SK-N-MC (cell line): Measurements from ENCODE around the gene IRF2BPL.
A peak's percentile ranks its signal among the peaks of the same experiment; 100 is the strongest.
"Not testable (repeated sequence)": the region's sequence is repeated elsewhere in the genome, so short reads cannot be mapped to it uniquely, and the experiment has no call there.

ENCODE experiments used
- DNase-seq: peaks from one replicate; pipeline ENCODE4 v3.0.0-alpha.2; 2011; ENCODE audit warnings: low read depth, low spot score
- H3K27ac ChIP-seq: fragments of 200-600 bp; sonication (generic); 2 replicates; pipeline ENCODE4 v1.5.1; 2016; ENCODE audit warnings: mixed run types
- H3K36me3 ChIP-seq: fragments of 200-600 bp; sonication (generic); 2 replicates; pipeline ENCODE4 v1.6.1; 2017; ENCODE audit warnings: antibody characterized with exemption, low read length, mixed read lengths; ENCODE audit not compliant: insufficient read depth
- H3K4me3 ChIP-seq: fragments of 200-600 bp; sonication (generic); 2 replicates; pipeline ENCODE4 v1.5.1; 2016
- H3K9ac ChIP-seq: fragments of 200-600 bp; sonication (generic); 2 replicates; pipeline ENCODE4 v1.8.0; 2017; ENCODE audit warnings: mixed run types, mixed read lengths; ENCODE audit not compliant: insufficient read length
- H3K9me3 ChIP-seq: fragments of 200-600 bp; sonication (generic); 2 replicates; pipeline ENCODE4 v1.6.1; 2017; ENCODE audit warnings: low read depth, mild to moderate bottlenecking, antibody characterized with exemption, low read length, moderate library complexity, mixed read lengths
- EZH2 ChIP-seq: fragments of 200-600 bp; sonication (generic); IDR thresholded peaks from one replicate; pipeline ENCODE4 v1.6.1; 2017; ENCODE audit warnings: antibody characterized with exemption
- FOXP2 ChIP-seq: optimal IDR thresholded peaks from 2 replicates; pipeline ENCODE3; 2011; ENCODE audit warnings: mild to moderate bottlenecking, moderate library complexity; ENCODE audit not compliant: insufficient read depth; ENCODE audit errors: extremely low read length, control extremely low read depth
- POLR2AphosphoS5 ChIP-seq: IDR thresholded peaks from 2 replicates; pipeline ENCODE4 v1.6.1; 2012; ENCODE audit warnings: mild to moderate bottlenecking, low read depth, low read length, borderline replicate concordance

The IRF2BPL gene

GRCh38 chr14:77025744-77026165, 2.8 kb downstream of the IRF2BPL start:
- Histone ChIP-seq H3K27ac (0 out of 2 replicates have a peak overlapping the region, but pooled peaks have one; percentile 42), H3K9me3 (no peaks in the 10 kb centered on the region), H3K9ac (peak overlapping the region; percentile 88), H3K36me3 (peaks cover 7% of the 10 kb centered on the region), H3K4me3 (peak overlapping the region; percentile 88)
- TF ChIP-seq FOXP2 (no peak), POLR2AphosphoS5 (no peak), EZH2 (no peak)
- no peak for DNase-seq

GRCh38 chr14:77024171-77024691, 4.3 kb downstream of the IRF2BPL start:
- no peaks in the 10 kb centered on the region for H3K9me3 ChIP-seq
- H3K4me3 ChIP-seq: peak overlapping the region; percentile 88
- TF ChIP-seq POLR2AphosphoS5: peak; percentile 50; the same call in 1 of the 2 replicates
- TF ChIP-seq FOXP2: no peak
- DNase-seq: peak; percentile 65
- H3K36me3 ChIP-seq: peaks cover 7% of the 10 kb centered on the region
- peak overlapping the region; percentile 41 for H3K9ac ChIP-seq
- peak overlapping the region; percentile 70 for H3K27ac ChIP-seq

GRCh38 chr14:77023001-77023996, 5.2 kb downstream of the IRF2BPL start:
- TF ChIP-seq FOXP2: no peak
- TF ChIP-seq EZH2: no peak
- no peak for TF ChIP-seq POLR2AphosphoS5
- Histone ChIP-seq H3K9me3 (no peaks in the 10 kb centered on the region), H3K36me3 (peaks cover 7% of the 10 kb centered on the region), H3K27ac (peak overlapping the region; percentile 70), H3K4me3 (no peak overlapping the region), H3K9ac (no peak overlapping the region)
- no peak for DNase-seq

GRCh38 chr14:77022236-77022852, 6.2 kb downstream of the IRF2BPL start:
- no peak for DNase-seq
- Histone ChIP-seq H3K36me3 (peaks cover 7% of the 10 kb centered on the region), H3K9me3 (no peaks in the 10 kb centered on the region), H3K27ac (peak overlapping the region; percentile 60), H3K4me3 (no peak overlapping the region), H3K9ac (no peak overlapping the region)
- TF ChIP-seq FOXP2 (no peak), POLR2AphosphoS5 (no peak), EZH2 (no peak)

GRCh38 chr14:77021424-77021823, 7.1 kb downstream of the IRF2BPL start:
- DNase-seq, H3K9ac ChIP-seq, H3K9me3 ChIP-seq, H3K36me3 ChIP-seq, H3K4me3 ChIP-seq: not testable (repeated sequence)
- H3K27ac ChIP-seq: peak overlapping the region; percentile 60; the same call in 1 of the 2 replicates

GRCh38 chr14:77018785-77019184, 9.7 kb downstream of the IRF2BPL start:
- TF ChIP-seq FOXP2 (no peak), POLR2AphosphoS5 (no peak), EZH2 (no peak)
- H3K4me3 ChIP-seq: no peak overlapping the region
- H3K9ac ChIP-seq: no peak overlapping the region
- no peaks in the 10 kb centered on the region for H3K9me3 ChIP-seq
- no peak overlapping the region for H3K27ac ChIP-seq
- no peak for DNase-seq
- H3K36me3 ChIP-seq: no peaks in the 10 kb centered on the region

GRCh38 chr14:77017666-77018065, 10.8 kb downstream of the IRF2BPL start:
- H3K36me3 ChIP-seq: no peaks in the 10 kb centered on the region
- H3K9ac ChIP-seq: no peak overlapping the region
- DNase-seq: no peak
- no peak overlapping the region for H3K4me3 ChIP-seq
- TF ChIP-seq POLR2AphosphoS5 (no peak), EZH2 (no peak), FOXP2 (no peak)
- no peak overlapping the region for H3K27ac ChIP-seq
- H3K9me3 ChIP-seq: no peaks in the 10 kb centered on the region

GRCh38 chr14:77014734-77015133, 13.8 kb downstream of the IRF2BPL start:
- TF ChIP-seq EZH2 (no peak), POLR2AphosphoS5 (no peak), FOXP2 (no peak)
- H3K9me3 ChIP-seq: no peaks in the 10 kb centered on the region
- H3K9ac ChIP-seq: no peak overlapping the region

More at GRCh38 chr14:77014734-77015133, 13.8 kb downstream of the IRF2BPL start:
- no peak for DNase-seq
- H3K27ac ChIP-seq: no peak overlapping the region
- H3K36me3 ChIP-seq: no peaks in the 10 kb centered on the region
- H3K4me3 ChIP-seq: no peak overlapping the region
